Activated CD4-positive, CD25-positive, alpha-beta regulatory T cell (primary cell): ENCODE results near the gene GALM.
"Not testable (repeated sequence)": the region's sequence is repeated elsewhere in the genome, so short reads cannot be mapped to it uniquely, and the experiment has no call there.

Experiments
- DNase-seq, 4 experiments: peaks; one replicate each; lab custom pipeline; 2025; lab: John Stamatoyannopoulos, UW

GALM gene

GRCh38 chr2:38740851-38741731, 75.2 kb downstream of the GALM start:
- no peak for DNase-seq

GRCh38 chr2:38742797-38743559, 77.1 kb downstream of the GALM start:
- DNase-seq: no peak

DNA sequence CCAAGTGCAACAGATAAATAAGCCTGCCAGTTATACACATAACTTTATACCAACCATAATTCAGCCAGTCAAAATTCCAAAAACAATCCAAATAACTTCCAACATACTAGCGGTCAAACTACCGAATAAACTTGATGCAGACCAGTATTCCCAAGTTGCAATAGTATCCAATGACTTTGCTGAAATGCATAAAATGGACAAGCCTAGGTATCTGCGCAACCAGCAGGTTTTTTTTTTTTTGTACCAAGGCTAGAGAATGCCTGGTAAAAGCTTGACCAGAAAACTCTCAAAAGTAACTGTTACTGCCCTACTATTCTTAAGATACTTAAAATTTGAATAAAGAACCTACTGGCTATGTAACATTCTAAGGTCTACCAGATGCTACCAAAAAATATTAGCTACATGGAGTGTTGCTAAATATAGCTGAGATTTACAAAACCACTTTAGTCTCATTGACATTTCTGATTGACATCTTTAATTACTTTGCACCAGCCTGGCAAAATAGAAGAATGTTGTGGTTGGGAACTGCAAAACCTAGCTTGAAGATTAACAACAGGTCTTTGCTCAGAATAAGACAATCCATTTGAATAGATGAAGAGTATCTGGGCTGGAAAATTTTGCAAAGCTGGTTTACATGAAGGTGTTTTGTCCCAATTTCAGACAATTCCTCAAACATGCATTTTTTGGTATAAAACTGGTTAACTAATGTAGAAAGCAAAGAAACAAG, 77.9 kb downstream of the GALM start:
- DNase-seq: no peak

DNA sequence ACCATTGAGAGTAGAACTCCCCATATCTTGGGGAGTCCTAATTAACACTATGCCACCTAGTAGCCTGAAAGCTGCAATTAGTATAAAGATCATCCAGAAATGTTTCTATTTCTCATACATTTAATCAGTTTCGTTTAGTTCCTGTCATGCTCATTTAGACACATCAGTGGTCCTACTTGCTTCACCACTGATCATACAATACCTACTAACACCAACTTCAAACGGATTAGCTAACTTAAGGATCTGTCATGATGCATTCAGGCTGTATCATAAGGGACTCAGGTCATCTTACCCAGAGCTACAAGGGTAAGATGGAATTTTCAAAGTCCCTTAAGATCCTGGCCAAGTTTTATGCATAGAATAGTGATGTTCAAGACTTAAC, 78.5 kb downstream of the GALM start:
- DNase-seq: no peak

- DNase-seq: no peak
These were observed 79.4 kb downstream of the GALM start for GRCh38 chr2:38745267-38745666.

DNA sequence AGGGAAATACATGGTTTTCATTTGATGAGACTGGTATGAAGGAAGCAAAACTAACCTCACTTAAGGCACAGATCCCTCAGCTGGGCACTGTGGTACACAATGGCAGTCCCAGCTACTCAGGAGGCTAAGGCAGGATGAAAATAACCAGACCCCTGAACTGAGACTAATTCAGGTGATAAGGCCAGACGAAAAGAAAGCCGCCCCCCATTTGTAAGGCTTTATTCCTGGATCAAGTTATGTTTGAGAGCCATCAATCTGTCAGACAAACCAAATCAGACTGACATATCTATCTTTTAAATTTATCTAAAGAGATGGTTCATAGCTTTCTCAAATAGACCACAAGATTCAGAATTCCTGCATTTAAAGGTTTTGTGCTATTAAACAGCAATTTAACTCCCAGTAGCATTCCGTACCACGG, 81.1 kb downstream of the GALM start:
- no peak for DNase-seq

DNA sequence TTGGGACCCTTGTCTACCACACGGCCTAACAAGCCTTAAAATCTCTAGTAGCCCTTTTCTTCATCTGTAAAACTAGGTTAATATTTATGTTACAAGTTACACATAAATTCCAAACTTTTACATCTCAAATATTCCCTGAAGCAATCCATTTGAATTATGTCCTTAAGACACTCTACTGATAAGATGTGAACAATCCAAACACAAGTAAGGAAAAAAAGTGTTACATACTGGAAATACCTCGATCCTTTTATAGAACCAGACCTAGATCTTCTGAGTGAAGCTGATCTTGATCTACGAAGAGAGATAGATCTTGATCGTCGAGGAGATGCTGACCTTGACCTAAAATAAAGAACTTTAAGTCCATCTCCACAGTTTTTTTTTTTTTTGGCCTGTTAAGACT, 81.9 kb downstream of the GALM start:
- DNase-seq: no peak

- DNase-seq: no peak
These were observed 82.5 kb downstream of the GALM start for GRCh38 chr2:38748391-38748790.

- DNase-seq: no peak
These were observed 83.3 kb downstream of the GALM start for GRCh38 chr2:38748943-38749804.

GRCh38 chr2:38750011-38750890, 84.3 kb downstream of the GALM start:
- DNase-seq: peak in 3 of 4 experiments; percentile 10 to 41 (median 35)

DNA sequence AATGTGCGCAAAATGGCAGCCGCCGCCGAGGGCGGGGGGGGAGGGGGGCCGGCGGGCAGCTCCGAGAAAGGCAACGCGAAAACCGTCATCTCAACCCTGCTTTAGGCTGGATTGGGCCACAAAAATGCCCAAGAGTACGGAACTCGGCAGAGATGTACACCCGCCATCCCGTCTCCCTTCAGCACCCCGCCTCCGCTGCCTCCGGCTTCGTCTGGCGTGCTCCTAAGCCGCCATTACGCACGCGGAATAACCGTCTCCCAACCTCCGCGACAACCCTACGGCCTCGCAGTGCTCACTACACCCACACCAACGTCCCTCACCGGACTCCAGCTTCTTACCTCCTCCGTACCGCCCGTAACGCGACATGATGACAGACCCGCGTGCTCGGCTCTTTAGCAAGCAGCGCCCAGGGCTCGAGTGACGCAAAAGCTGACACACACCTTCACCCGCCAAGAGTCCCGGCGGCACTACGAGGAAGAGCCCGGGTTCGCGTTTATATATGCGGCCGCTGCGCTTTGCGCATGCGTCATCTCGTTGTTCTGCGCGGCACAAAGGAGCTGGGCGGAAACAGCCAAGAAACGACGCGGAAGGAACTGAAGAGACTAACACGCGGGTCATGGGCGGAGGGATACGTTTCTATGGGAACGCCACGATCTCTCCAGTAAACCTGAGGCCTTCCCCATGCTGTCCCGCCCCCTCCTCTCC, 85.1 kb downstream of the GALM start, which contains the start of gene SRSF7:
TSS of gene SRSF7 (minus strand) at position 471 of the 705 bp plus-strand sequence. CDS start at position 366, 105 bp downstream.
- peak; percentile 92 to 98 (median 97) for DNase-seq

DNA sequence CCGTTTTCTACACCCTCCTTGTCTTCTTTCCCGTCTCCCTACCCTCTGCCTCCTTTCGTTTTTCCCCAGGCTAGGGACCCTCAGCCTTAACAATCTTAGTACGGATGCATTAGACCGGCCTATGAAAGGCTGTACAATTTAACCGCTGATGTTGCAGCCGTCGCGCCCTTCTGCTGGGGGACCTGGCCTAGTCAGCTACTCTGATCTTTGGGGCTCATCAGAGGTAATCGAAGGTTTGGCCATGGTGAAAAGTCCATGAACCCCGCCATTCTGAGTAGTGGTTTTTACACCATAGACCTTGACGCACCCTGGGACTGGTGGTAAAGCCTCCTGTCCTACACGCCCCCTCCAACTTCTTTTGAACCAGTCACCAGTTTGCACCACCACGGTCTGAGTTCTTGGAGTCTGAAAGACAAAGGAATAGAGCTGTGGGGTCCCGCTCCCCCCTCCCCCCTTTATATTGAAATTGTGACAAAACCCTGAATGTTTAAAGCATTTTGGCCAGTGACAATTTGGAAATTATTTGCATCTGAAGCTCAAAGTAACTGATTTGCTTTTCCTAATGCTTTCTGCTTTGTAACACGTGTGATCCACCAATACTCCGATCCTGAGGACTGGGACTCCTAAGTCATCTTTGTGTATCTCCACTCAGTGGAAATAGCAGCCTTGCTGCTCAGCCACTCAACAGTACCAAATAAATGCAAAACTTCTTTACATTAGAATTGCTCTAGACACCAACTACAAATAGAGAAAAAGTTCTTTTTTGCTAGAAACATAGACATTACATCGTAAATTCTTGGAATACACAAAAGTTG, 85.9 kb downstream of the GALM start:
- no peak for DNase-seq

- no peak for DNase-seq
These were observed 88.1 kb downstream of the GALM start for GRCh38 chr2:38754049-38754448.

DNA sequence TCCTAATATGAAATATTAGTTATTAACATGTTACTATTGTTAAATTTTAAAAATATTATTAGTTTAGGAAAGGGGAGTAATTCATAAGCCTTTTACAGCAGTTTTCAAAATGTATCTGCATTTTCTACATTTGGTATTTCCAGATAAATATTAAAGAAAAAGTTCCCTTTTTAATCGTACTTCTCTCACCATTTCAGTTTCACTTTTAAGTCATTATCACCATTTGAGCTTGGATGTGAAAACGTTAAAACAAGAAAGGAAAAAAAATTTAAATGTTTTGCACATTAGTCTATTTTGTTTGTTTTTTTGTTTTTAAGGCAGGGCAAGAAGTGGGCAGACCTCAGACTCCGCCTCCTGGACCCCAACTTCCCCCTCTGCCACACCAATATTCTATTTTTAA, 88.6 kb downstream of the GALM start:
- no peak for DNase-seq

DNA sequence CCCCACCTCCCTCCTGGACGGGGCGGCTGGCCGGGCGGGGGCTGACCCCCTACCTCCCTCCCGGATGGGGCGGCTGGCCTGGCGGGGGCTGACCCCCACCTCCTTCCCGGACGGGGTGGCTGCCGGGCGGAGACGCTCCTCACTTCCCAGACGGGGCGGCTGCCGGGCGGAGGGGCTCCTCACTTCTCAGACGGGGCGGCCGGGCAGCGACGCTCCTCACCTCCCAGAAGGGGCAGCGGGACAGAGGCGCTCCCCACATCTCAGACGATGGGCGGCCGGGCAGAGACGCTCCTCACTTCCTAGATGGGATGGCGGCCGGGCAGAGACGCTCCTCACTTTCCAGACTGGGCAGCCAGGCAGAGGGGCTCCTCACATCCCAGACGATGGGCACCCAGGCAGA, 90.0 kb downstream of the GALM start:
- DNase-seq: not testable (repeated sequence)

GRCh38 chr2:38763228-38763627, 97.3 kb downstream of the GALM start:
- DNase-seq: no peak

- no peak for DNase-seq
These were observed 97.8 kb downstream of the GALM start for GRCh38 chr2:38763728-38764127.

DNA sequence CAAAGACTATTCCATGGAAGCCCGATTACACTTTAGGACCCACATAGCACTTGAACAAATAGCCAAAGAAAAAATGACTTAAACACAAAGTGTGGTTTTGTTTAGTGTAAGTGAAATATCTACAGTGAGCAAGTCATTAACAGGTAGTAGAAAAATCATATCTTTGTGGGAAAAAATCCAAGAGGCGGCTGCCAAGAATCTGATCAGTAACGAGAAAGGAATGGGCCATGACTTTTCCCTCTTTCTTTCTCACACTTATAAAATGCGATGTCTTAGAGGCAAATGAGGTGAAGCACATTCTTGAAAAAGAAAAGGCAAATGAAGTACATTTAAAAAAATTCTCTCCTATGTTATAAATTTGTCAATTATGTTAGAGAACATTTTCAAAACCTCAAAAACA, 99.2 kb downstream of the GALM start:
- DNase-seq: no peak

GRCh38 chr2:38765551-38765950, 99.6 kb downstream of the GALM start:
- no peak for DNase-seq
